ENCODE data around the gene CD40. TPM values are rescaled to one million over a fixed set of nuclear protein-coding genes. Genes with fewer than 3 reads are reported as not detected.

Gene CD40
- polyA plus RNA-seq, 3 donors: 14.4 to 26.1 (median 18.8) TPM

DNA sequence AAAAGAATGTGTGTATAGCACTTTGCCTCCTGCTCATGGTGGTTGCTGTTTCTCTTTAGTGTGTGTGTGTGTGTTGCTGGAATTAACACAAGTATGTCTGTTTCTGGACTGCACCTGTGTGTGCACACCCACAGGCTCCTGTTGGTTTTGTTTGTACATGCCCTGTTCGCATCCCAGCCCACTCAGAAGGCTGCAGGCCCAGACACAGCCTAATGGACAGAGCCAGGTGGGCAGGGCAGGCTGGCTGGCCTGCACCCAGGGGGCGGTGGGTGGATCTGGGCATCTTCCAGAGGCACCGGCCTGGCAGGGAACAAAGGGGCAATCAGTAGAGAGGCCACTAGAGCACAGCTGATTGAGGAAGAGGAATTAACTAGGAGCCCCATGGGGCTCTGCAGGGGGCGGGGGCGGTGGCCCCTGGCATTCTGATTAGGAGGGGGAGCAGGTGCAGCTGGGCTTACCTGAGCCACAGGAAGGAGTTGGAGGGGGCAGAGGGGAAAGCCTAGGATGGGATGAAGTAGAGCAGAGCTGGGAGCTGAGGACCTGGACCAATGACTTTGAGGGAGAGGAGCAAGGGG is 21.9 kb downstream of the CD40 start:
- no peak overlapping the region for H3K27ac Mint-ChIP-seq
- H3K9ac ChIP-seq (ENCODE audit: insufficient read depth, low read length, poor library complexity, severe bottlenecking): no peak overlapping the region
- H3K36me3 Mint-ChIP-seq: no peaks in the 10 kb centered on the region
- WGBS (ENCODE audit: insufficient coverage): 79% methylated on average over 5 of the region's 5 CpGs
- no peak overlapping the region for H2AFZ ChIP-seq (ENCODE audit: insufficient read depth, low read depth, low read length, poor library complexity, severe bottlenecking)
- TF ChIP-seq, protein P1, sequence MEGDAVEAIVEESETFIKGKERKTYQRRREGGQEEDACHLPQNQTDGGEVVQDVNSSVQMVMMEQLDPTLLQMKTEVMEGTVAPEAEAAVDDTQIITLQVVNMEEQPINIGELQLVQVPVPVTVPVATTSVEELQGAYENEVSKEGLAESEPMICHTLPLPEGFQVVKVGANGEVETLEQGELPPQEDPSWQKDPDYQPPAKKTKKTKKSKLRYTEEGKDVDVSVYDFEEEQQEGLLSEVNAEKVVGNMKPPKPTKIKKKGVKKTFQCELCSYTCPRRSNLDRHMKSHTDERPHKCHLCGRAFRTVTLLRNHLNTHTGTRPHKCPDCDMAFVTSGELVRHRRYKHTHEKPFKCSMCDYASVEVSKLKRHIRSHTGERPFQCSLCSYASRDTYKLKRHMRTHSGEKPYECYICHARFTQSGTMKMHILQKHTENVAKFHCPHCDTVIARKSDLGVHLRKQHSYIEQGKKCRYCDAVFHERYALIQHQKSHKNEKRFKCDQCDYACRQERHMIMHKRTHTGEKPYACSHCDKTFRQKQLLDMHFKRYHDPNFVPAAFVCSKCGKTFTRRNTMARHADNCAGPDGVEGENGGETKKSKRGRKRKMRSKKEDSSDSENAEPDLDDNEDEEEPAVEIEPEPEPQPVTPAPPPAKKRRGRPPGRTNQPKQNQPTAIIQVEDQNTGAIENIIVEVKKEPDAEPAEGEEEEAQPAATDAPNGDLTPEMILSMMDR (IDR thresholded peaks at IDR 0.05): no peak
- peaks cover 24 to 27% (median 26%) of the 10 kb centered on the region in 3 donors for H3K27me3 Mint-ChIP-seq (ENCODE audit: low read depth in 3 of 3)
- H3K4me1 Mint-ChIP-seq: no peaks in the 10 kb centered on the region
- no peak overlapping the region for H3K4me3 ChIP-seq (replicated peaks in 1 of 3; ENCODE audit: low read depth in 2 of 3, low read length in 3 of 3)
- no peak overlapping the region for H3K4me2 ChIP-seq (replicated peaks; ENCODE audit: extremely low read depth, low read length, poor library complexity, severe bottlenecking)
- no peaks in the 10 kb centered on the region for H3K9me3 ChIP-seq (replicated peaks in 1 of 2; ENCODE audit: control insufficient read depth in 1 of 2, insufficient read depth in 1 of 2, low read length in 2 of 2)
- peaks cover 0 to 15% of the 10 kb centered on the region in 2 donors for H3K27me3 ChIP-seq (ENCODE audit: control insufficient read depth in 2 of 2, insufficient read depth in 2 of 2, low read length in 2 of 2)
- H4K20me1 ChIP-seq (ENCODE audit: insufficient read depth, low read length): no peaks in the 10 kb centered on the region
- intact Hi-C loops (cut with micrococcal nuclease): loop anchor here in 1 of 2 donors (10.0 kb wide), 1 partner anchor 545 kb away; the partner anchor contains the start of gene TP53RK
- no peaks in the 10 kb centered on the region for H3K4me1 ChIP-seq (ENCODE audit: control insufficient read depth in 1 of 2, insufficient read depth in 2 of 2, low read length in 2 of 2)
- H3K9me3 Mint-ChIP-seq: peaks cover 0 to 2% (median 0%) of the 10 kb centered on the region in 7 donors
- no peak overlapping the region for H3K4me3 Mint-ChIP-seq
- no peaks in the 10 kb centered on the region for H3K36me3 ChIP-seq (replicated peaks in 1 of 2; ENCODE audit: control insufficient read depth in 1 of 2, insufficient read depth in 2 of 2, low read length in 2 of 2)
- no peaks in the 10 kb centered on the region for H3K79me2 ChIP-seq (ENCODE audit: insufficient read depth, low read length)
- DNase-seq: no peak
- H3K27ac ChIP-seq (ENCODE audit: low read depth in 1 of 2, low read length in 2 of 2): no peak overlapping the region

DNA sequence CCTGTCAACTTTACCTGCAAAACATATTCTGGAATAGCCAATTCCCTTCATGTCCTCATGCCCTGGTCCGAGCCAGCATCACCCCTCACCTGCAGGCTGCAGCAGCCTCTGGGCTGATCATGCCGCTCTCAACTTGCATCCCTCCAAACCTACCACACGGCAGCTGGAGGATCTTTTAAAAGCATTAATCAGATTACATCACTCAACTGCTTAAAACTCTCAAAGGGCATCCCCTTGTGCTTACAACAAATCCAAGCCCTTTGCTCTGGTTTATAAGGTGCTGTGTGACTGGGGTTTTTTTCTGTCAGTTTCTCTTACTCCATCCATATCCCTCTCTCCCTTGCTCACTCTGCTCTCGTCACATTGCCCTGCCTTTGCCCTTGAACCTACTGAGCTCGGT is 24.0 kb downstream of the CD40 start:
- Mint-ChIP-seq H3K4me3 (no peak overlapping the region), H3K36me3 (no peaks in the 10 kb centered on the region), H3K27ac (no peak overlapping the region), H3K4me1 (no peaks in the 10 kb centered on the region), H3K27me3 (ENCODE audit: low read depth in 3 of 3) (peaks cover 26 to 32% (median 28%) of the 10 kb centered on the region in 3 donors), H3K9me3 (peaks cover 0 to 2% (median 0%) of the 10 kb centered on the region in 7 donors)
- Histone ChIP-seq H3K79me2 (ENCODE audit: insufficient read depth, low read length) (no peaks in the 10 kb centered on the region), H2AFZ (ENCODE audit: insufficient read depth, low read depth, low read length, poor library complexity, severe bottlenecking) (no peak overlapping the region), H3K27ac (ENCODE audit: low read depth in 1 of 2, low read length in 2 of 2) (no peak overlapping the region), H3K27me3 (ENCODE audit: control insufficient read depth in 2 of 2, insufficient read depth in 2 of 2, low read length in 2 of 2) (peaks cover 0 to 20% of the 10 kb centered on the region in 2 donors), H3K9ac (ENCODE audit: insufficient read depth, low read length, poor library complexity, severe bottlenecking) (no peak overlapping the region), H3K4me1 (ENCODE audit: control insufficient read depth in 1 of 2, insufficient read depth in 2 of 2, low read length in 2 of 2) (no peaks in the 10 kb centered on the region), H3K36me3 (replicated peaks in 1 of 2; ENCODE audit: control insufficient read depth in 1 of 2, insufficient read depth in 2 of 2, low read length in 2 of 2) (no peaks in the 10 kb centered on the region), H3K4me3 (replicated peaks in 1 of 3; ENCODE audit: low read depth in 2 of 3, low read length in 3 of 3) (no peak overlapping the region), H3K9me3 (replicated peaks in 1 of 2; ENCODE audit: control insufficient read depth in 1 of 2, insufficient read depth in 1 of 2, low read length in 2 of 2) (no peaks in the 10 kb centered on the region), H3K4me2 (replicated peaks; ENCODE audit: extremely low read depth, low read length, poor library complexity, severe bottlenecking) (no peak overlapping the region), H4K20me1 (ENCODE audit: insufficient read depth, low read length) (no peaks in the 10 kb centered on the region)
- TF ChIP-seq, protein P1 (IDR thresholded peaks at IDR 0.05): no peak
- 63% methylated on average over 1 of the region's 5 CpGs for WGBS (ENCODE audit: insufficient coverage)
- DNase-seq: no peak
- intact Hi-C loops (cut with micrococcal nuclease): no loop called here

Data from CD14-positive monocyte (primary cell).